HEK293 (cell line): ENCODE results near the gene PMFBP1.

Experiments
- CTCF ChIA-PET: fragments of 350-600 bp; formaldehyde crosslinking; extraction: SDS; loops from one replicate; lab custom pipeline; 2021; ENCODE audit warnings: antibody characterized with exemption; lab: Yijun Ruan, JAX
- POLR2A ChIA-PET: fragments of 300-600 bp; formaldehyde crosslinking; extraction: SDS; loops from one replicate; lab custom pipeline; 2020; ENCODE audit warnings: antibody characterized with exemption, inconsistent platforms; lab: Yijun Ruan, JAX
- H3K27ac ChIP-seq: fragments of 200-500 bp; sonication (Bioruptor generic); 2 replicates; pipeline ENCODE4 v1.5.1; 2014; ENCODE audit warnings: low read depth, low read length, control low read depth, inconsistent platforms; ENCODE audit errors: extremely low read depth
- H3K36me3 ChIP-seq, 2 experiments: fragments of 200-500 bp in 1 of 2; sonication (Bioruptor generic) in 1 of 2; 1 replicate in 1 of 2; 2 replicates in 1 of 2; pipeline ENCODE4 v1.5.1; 2014 to 2017; ENCODE audit warnings: inconsistent platforms in 2 of 2, low read length in 2 of 2; ENCODE audit not compliant: control insufficient read depth in 2 of 2, insufficient read depth in 1 of 2
- H3K4me1 ChIP-seq: fragments of 200-500 bp; sonication (Bioruptor generic); 2 replicates; pipeline ENCODE4 v1.5.1; 2014; ENCODE audit warnings: mild to moderate bottlenecking, low read length, inconsistent platforms; ENCODE audit not compliant: control insufficient read depth, insufficient read depth
- H3K4me3 ChIP-seq: 2 replicates; pipeline ENCODE4 v1.5.1; 2011; ENCODE audit warnings: low read depth, mild to moderate bottlenecking, control low read depth, low read length, moderate library complexity
- H3K9me3 ChIP-seq: fragments of 200-500 bp; sonication (Bioruptor generic); 2 replicates; pipeline ENCODE4 v1.5.1; 2014; ENCODE audit warnings: low read depth, low read length, inconsistent platforms; ENCODE audit not compliant: control insufficient read depth, insufficient read depth
- OVOL3 ChIP-seq: fragments of 450-650 bp; formaldehyde crosslinking; IDR thresholded peaks from 2 replicates; pipeline ENCODE4 v1.5.1; 2016; ENCODE audit warnings: missing biosample characterization, missing genetic modification characterization
- SETDB1 ChIP-seq: IDR thresholded peaks from one replicate; pipeline ENCODE4 v1.6.1; 2017; ENCODE audit warnings: mild to moderate bottlenecking, low read length, moderate library complexity, mixed read lengths; ENCODE audit not compliant: insufficient read length
- ZBTB26 ChIP-seq: fragments of 450-650 bp; formaldehyde crosslinking; optimal IDR thresholded peaks from 2 replicates; pipeline ENCODE3; 2016; ENCODE audit warnings: missing biosample characterization, mild to moderate bottlenecking, missing genetic modification characterization
- ZFP69B ChIP-seq: fragments of 450-650 bp; formaldehyde crosslinking; IDR thresholded peaks from 2 replicates; pipeline ENCODE4 v1.5.1; 2016; ENCODE audit warnings: missing biosample characterization, missing genetic modification characterization
- ZNF148 ChIP-seq: fragments of 450-650 bp; formaldehyde crosslinking; IDR thresholded peaks from 2 replicates; pipeline ENCODE4 v1.5.0; 2017; ENCODE audit warnings: missing biosample characterization, missing genetic modification characterization, borderline replicate concordance
- ZNF26 ChIP-seq: fragments of 450-650 bp; formaldehyde crosslinking; IDR thresholded peaks from 2 replicates; pipeline ENCODE4 v1.5.1; 2016; ENCODE audit warnings: missing biosample characterization, missing genetic modification characterization
- ZNF341 ChIP-seq: fragments of 450-650 bp; formaldehyde crosslinking; IDR thresholded peaks from 2 replicates; pipeline ENCODE4; 2016; ENCODE audit warnings: low read depth, missing biosample characterization, missing genetic modification characterization
- ZNF404 ChIP-seq: fragments of 450-650 bp; formaldehyde crosslinking; IDR thresholded peaks from 2 replicates; pipeline ENCODE4 v1.5.1; 2017; ENCODE audit warnings: missing biosample characterization, missing genetic modification characterization
- ZNF529 ChIP-seq: fragments of 450-650 bp; formaldehyde crosslinking; IDR thresholded peaks from 2 replicates; pipeline ENCODE4 v1.5.1; 2017; ENCODE audit warnings: missing genetic modification characterization, missing biosample characterization; ENCODE audit not compliant: insufficient replicate concordance
- ZNF600 ChIP-seq: fragments of 450-650 bp; formaldehyde crosslinking; IDR thresholded peaks from 2 replicates; pipeline ENCODE4 v1.5.1; 2016; ENCODE audit warnings: missing biosample characterization, missing genetic modification characterization
- ZNF610 ChIP-seq: fragments of 450-650 bp; formaldehyde crosslinking; IDR thresholded peaks from 2 replicates; pipeline ENCODE4 v1.5.1; 2016; ENCODE audit warnings: missing biosample characterization, missing genetic modification characterization, borderline replicate concordance
- ZNF621 ChIP-seq: fragments of 450-650 bp; formaldehyde crosslinking; IDR thresholded peaks from 2 replicates; pipeline ENCODE4 v1.5.1; 2017; ENCODE audit warnings: missing biosample characterization, missing genetic modification characterization
- ZNF629 ChIP-seq: fragments of 450-650 bp; formaldehyde crosslinking; IDR thresholded peaks from 2 replicates; pipeline ENCODE4 v1.5.1; 2017; ENCODE audit warnings: missing biosample characterization, missing genetic modification characterization
- ZNF670 ChIP-seq: fragments of 450-650 bp; formaldehyde crosslinking; IDR thresholded peaks from 2 replicates; pipeline ENCODE4 v1.5.1; 2016; ENCODE audit warnings: missing biosample characterization, missing genetic modification characterization, low read depth
- ZNF677 ChIP-seq: fragments of 450-650 bp; IDR thresholded peaks from 2 replicates; pipeline ENCODE4 v1.5.0; 2018; ENCODE audit warnings: missing biosample characterization, mild to moderate bottlenecking, missing genetic modification characterization, moderate library complexity
- ZNF704 ChIP-seq: fragments of 450-650 bp; formaldehyde crosslinking; IDR thresholded peaks from 2 replicates; pipeline ENCODE4 v1.5.1; 2016; ENCODE audit warnings: missing biosample characterization, missing genetic modification characterization
- ZSCAN30 ChIP-seq: fragments of 450-650 bp; IDR thresholded peaks from 2 replicates; pipeline ENCODE4 v1.5.1; 2018; ENCODE audit warnings: missing biosample characterization, mild to moderate bottlenecking, missing genetic modification characterization, moderate library complexity

The PMFBP1 gene

GRCh38 chr16:72092832-72093447 lies 79.0 kb downstream of the PMFBP1 start (continued):
- no peak for TF ChIP-seq ZNF148 (tag by site-specific recombination)
- TF ChIP-seq ZBTB26 = peak; percentile 21

- H3K27ac ChIP-seq = no peak overlapping the region
- H3K36me3 ChIP-seq = peaks cover 9 to 55% of the 10 kb centered on the region in 2 experiments
- no peak for TF ChIP-seq ZFP69B (tag by site-specific recombination)
- peak; percentile 48 for TF ChIP-seq ZNF341 (tag by site-specific recombination)
- no peak for TF ChIP-seq OVOL3 (tag by site-specific recombination)
- no peak for TF ChIP-seq ZNF670 (tag by site-specific recombination)
- no peak for TF ChIP-seq ZNF529 (tag by site-specific recombination)
- no peak for TF ChIP-seq ZNF629
- no peak for TF ChIP-seq ZNF677 (tag by site-specific recombination)
- no peak for TF ChIP-seq ZNF704 (tag by site-specific recombination)
- no peak overlapping the region for H3K4me3 ChIP-seq
- ChIA-PET POLR2A (no interaction called here), CTCF (interaction anchor here (0.5 kb wide), 1 partner anchor 11 kb away, joined by 3 read pairs; no protein-coding TSS in a partner anchor)
- peaks cover 4% of the 10 kb centered on the region; the same call in 1 of the 2 replicates for H3K4me1 ChIP-seq
- no peaks in the 10 kb centered on the region for H3K9me3 ChIP-seq
These were observed 80.7 kb downstream of the PMFBP1 start for GRCh38 chr16:72091217-72091616.

- no peak overlapping the region for H3K4me3 ChIP-seq
- no peaks in the 10 kb centered on the region for H3K9me3 ChIP-seq
- TF ChIP-seq SETDB1 (no peak), ZNF621 (no peak), ZNF600 (tag by site-specific recombination) (no peak), ZNF404 (tag by site-specific recombination) (no peak), ZNF610 (tag by site-specific recombination) (no peak), ZNF26 (tag by site-specific recombination) (no peak), ZSCAN30 (tag by site-specific recombination) (no peak)
- H3K4me1 ChIP-seq = no peaks in the 10 kb centered on the region
- CTCF ChIA-PET = no interaction called here
- H3K27ac ChIP-seq = no peak overlapping the region
- H3K36me3 ChIP-seq = peaks cover 9 to 55% of the 10 kb centered on the region in 2 experiments
- POLR2A ChIA-PET = no interaction called here
These were observed 87.0 kb downstream of the PMFBP1 start for GRCh38 chr16:72085002-72085401.
